ENCODE data around the gene TMEM89. TPM values are rescaled to one million over a fixed set of nuclear protein-coding genes. Genes with fewer than 3 reads are reported as not detected.

The TMEM89 gene
- polyA plus RNA-seq, 1 donor (not counting 4 experiments of a cell fraction or from before 2014, with no cell fraction given) = not detected

- peaks cover 3% of the 10 kb centered on the region for H3K9me3 ChIP-seq (ENCODE audit: control insufficient read depth, low read depth, low read length)
- H3K4me2 ChIP-seq (ENCODE audit: control insufficient read depth, extremely low read depth, insufficient read depth, low read depth, low read length) = no peak overlapping the region
- dilution Hi-C loops (cut with MboI; ENCODE audit: extremely low pct_ligation_motif_present, low sequenced_read_pairs) = no loop called here
- no peak for TF ChIP-seq EZH2 (IDR thresholded peaks at IDR 0.05; ENCODE audit: low read length)
- TF ChIP-seq CTCF (optimal IDR thresholded peaks at IDR 0.05 in 1 of 3, IDR thresholded peaks at IDR 0.05 in 1 of 3, conservative IDR thresholded peaks at IDR 0.05 in 1 of 3; ENCODE audit: extremely low read depth in 1 of 3, insufficient read depth in 2 of 3, low read length in 3 of 3) = no peak
- peaks cover 21% of the 10 kb centered on the region for H3K79me2 ChIP-seq (ENCODE audit: control insufficient read depth, insufficient read depth, low read length)
- DNase-seq (ENCODE audit: low read depth, low spot score) (no peak), FAIRE-seq (no peak)
- no peak overlapping the region for H3K27ac ChIP-seq (ENCODE audit: control insufficient read depth, insufficient read depth, low read length)
- H3K27me3 ChIP-seq (ENCODE audit: control insufficient read depth, extremely low read depth, insufficient read depth, low read length) = no peaks in the 10 kb centered on the region
- peaks cover 20% of the 10 kb centered on the region for H3K4me1 ChIP-seq (ENCODE audit: control insufficient read depth, extremely low read depth, insufficient read depth, low read length)
- H3K36me3 ChIP-seq (ENCODE audit: control insufficient read depth in 2 of 2, extremely low read depth in 1 of 2, insufficient read depth in 2 of 2, low read length in 2 of 2) = peaks cover 0 to 9% of the 10 kb centered on the region in 2 experiments
- H4K20me1 ChIP-seq (ENCODE audit: control insufficient read depth, extremely low read depth, insufficient read depth, low read length) = no peaks in the 10 kb centered on the region
- H3K9me1 ChIP-seq (ENCODE audit: control insufficient read depth, extremely low read depth, insufficient read depth, low read length) = no peaks in the 10 kb centered on the region
- H3K4me3 ChIP-seq (ENCODE audit: control insufficient read depth in 2 of 3, extremely low read depth in 1 of 3, insufficient read depth in 2 of 3, low read depth in 1 of 3, low read length in 3 of 3) = no peak overlapping the region
- H2AFZ ChIP-seq (ENCODE audit: control insufficient read depth, low read length) = no peak overlapping the region
- H3K9ac ChIP-seq (ENCODE audit: control insufficient read depth, extremely low read depth, insufficient read depth, low read length) = no peak overlapping the region
These were observed 9.3 kb downstream of the TMEM89 start for GRCh38 chr3:48612309-48612708.

- no peaks in the 10 kb centered on the region for H3K9me3 ChIP-seq (ENCODE audit: control insufficient read depth, low read depth, low read length)
- H2AFZ ChIP-seq (ENCODE audit: control insufficient read depth, low read length) = peak within 1 kb of the TSS; percentile 96
- FAIRE-seq (peak; percentile 61), DNase-seq (ENCODE audit: low read depth, low spot score) (no peak)
- peak within 1 kb of the TSS; percentile 95 for H3K9ac ChIP-seq (ENCODE audit: control insufficient read depth, extremely low read depth, insufficient read depth, low read length)
- peak within 1 kb of the TSS; percentile 82 for H3K27ac ChIP-seq (ENCODE audit: control insufficient read depth, insufficient read depth, low read length)
- H3K4me2 ChIP-seq (ENCODE audit: control insufficient read depth, extremely low read depth, insufficient read depth, low read depth, low read length) = peak within 1 kb of the TSS; percentile 86
- H3K27me3 ChIP-seq (ENCODE audit: control insufficient read depth, extremely low read depth, insufficient read depth, low read length) = no peaks in the 10 kb centered on the region
- no peaks in the 10 kb centered on the region for H4K20me1 ChIP-seq (ENCODE audit: control insufficient read depth, extremely low read depth, insufficient read depth, low read length)
- dilution Hi-C loops (cut with MboI; ENCODE audit: extremely low pct_ligation_motif_present, low sequenced_read_pairs) = no loop called here
- H3K36me3 ChIP-seq (ENCODE audit: control insufficient read depth in 2 of 2, extremely low read depth in 1 of 2, insufficient read depth in 2 of 2, low read length in 2 of 2) = peaks cover 14 to 29% of the 10 kb centered on the region in 2 experiments
- H3K4me1 ChIP-seq (ENCODE audit: control insufficient read depth, extremely low read depth, insufficient read depth, low read length) = peaks cover 19% of the 10 kb centered on the region
- peaks cover 2% of the 10 kb centered on the region for H3K9me1 ChIP-seq (ENCODE audit: control insufficient read depth, extremely low read depth, insufficient read depth, low read length)
- H3K4me3 ChIP-seq (ENCODE audit: control insufficient read depth in 2 of 3, extremely low read depth in 1 of 3, insufficient read depth in 2 of 3, low read depth in 1 of 3, low read length in 3 of 3) = peak within 1 kb of the TSS; percentile 86 to 95 (median 91)
- no peak for TF ChIP-seq EZH2 (IDR thresholded peaks at IDR 0.05; ENCODE audit: low read length)
- peak in 2 of 3 experiments; percentile 51 to 86 for TF ChIP-seq CTCF (optimal IDR thresholded peaks at IDR 0.05 in 1 of 3, IDR thresholded peaks at IDR 0.05 in 1 of 3, conservative IDR thresholded peaks at IDR 0.05 in 1 of 3; ENCODE audit: extremely low read depth in 1 of 3, insufficient read depth in 2 of 3, low read length in 3 of 3)
- peaks cover 28% of the 10 kb centered on the region for H3K79me2 ChIP-seq (ENCODE audit: control insufficient read depth, insufficient read depth, low read length)
These were observed 12.2 kb downstream of the TMEM89 start, which contains the start of gene UQCRC1 for GRCh38 chr3:48609088-48610005. TSS of gene UQCRC1 (minus strand) at chr3:48609646. CDS start at chr3:48609620, 26 bp downstream.
